Rectal smooth muscle tissue (tissue), 1 donor: ENCODE measurements around the gene CELSR3.

Experiments used
- H3K27ac ChIP-seq: one replicate; pipeline ENCODE4 v1.7.0; 2013; ENCODE audit warnings: low read depth, low read length, inconsistent platforms
- H3K27me3 ChIP-seq: one replicate; pipeline ENCODE4 v1.7.0; 2013; ENCODE audit warnings: low read length; ENCODE audit not compliant: control insufficient read depth, insufficient read depth
- H3K36me3 ChIP-seq: one replicate; pipeline ENCODE4 v1.7.0; 2013; ENCODE audit warnings: low read length; ENCODE audit not compliant: control insufficient read depth, insufficient read depth
- H3K4me1 ChIP-seq: one replicate; pipeline ENCODE4 v1.7.0; 2013; ENCODE audit warnings: low read length; ENCODE audit not compliant: control insufficient read depth, insufficient read depth
- H3K4me3 ChIP-seq: one replicate; pipeline ENCODE4 v1.7.0; 2013; ENCODE audit warnings: low read length
- H3K9ac ChIP-seq: one replicate; pipeline ENCODE4 v1.7.0; 2013; ENCODE audit warnings: low read length

Gene CELSR3

DNA sequence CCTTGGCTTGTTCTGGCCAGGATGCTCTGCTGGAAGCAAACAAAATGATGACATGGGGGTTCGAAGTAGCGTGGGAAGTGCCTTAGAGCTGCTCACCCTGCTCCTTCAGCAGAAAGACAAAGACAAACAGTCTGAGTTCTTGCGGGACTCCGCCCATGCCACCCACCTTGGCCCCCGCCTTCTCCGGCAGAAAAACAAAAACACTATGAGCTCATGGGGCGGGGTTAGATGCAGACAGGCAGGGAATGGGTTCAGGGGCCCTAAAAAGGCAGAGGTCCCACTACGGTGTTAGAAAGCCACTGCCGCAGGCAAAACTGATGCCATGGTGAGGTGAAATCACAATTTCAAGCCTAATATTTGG lies 32.7 kb upstream of the CELSR3 start:
- H3K4me3 ChIP-seq: peak overlapping the region; percentile 48

DNA sequence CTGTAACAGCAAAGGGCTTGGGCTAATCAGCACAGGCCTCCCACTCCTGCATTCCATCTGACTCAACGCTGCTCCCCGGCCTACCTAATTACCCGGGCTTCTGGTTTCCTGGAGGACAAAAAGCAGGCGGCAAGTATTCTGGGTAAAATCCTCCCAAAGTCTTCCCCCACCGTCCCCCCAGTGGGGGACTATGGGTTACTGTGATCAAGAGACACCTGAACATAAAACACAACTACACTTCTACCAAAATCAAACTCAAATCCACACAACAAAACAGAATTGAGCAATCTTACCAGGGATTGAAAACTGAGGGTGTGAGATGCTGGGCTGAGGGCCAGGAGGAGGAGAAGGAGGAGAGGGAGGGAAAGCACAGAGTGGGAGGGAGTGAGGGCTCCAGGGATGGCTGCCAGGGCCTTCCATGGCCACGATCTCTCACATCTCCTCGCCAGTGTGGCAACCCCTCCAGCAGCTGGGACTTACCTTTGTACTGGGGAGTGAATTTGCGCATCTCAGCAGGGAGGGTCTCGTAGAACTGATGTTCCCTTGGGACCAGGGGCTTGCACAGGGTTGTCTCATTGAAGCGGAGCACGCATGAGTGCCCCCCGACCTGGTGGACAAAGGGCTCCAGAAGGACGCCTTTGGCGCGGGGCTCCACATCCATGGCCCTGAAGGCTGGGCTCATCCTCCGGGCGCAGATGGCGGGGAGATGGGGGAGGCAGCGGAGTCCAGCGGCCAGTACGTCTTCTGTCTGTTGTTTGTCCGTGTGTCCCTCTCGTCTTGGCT lies 32.1 kb upstream of the CELSR3 start:
- Histone ChIP-seq H3K27me3 (no peaks in the 10 kb centered on the region), H3K9ac (no peak overlapping the region), H3K36me3 (peaks cover 39% of the 10 kb centered on the region), H3K27ac (peak overlapping the region; percentile 64), H3K4me3 (peak overlapping the region; percentile 48), H3K4me1 (peaks cover 12% of the 10 kb centered on the region)

More for the DNA sequence above, 32.7 kb upstream of the CELSR3 start:
- H3K27ac ChIP-seq: peak overlapping the region; percentile 64
- no peak overlapping the region for H3K9ac ChIP-seq
- H3K27me3 ChIP-seq: no peaks in the 10 kb centered on the region
- H3K36me3 ChIP-seq: peaks cover 38% of the 10 kb centered on the region
- H3K4me1 ChIP-seq: peaks cover 12% of the 10 kb centered on the region

DNA sequence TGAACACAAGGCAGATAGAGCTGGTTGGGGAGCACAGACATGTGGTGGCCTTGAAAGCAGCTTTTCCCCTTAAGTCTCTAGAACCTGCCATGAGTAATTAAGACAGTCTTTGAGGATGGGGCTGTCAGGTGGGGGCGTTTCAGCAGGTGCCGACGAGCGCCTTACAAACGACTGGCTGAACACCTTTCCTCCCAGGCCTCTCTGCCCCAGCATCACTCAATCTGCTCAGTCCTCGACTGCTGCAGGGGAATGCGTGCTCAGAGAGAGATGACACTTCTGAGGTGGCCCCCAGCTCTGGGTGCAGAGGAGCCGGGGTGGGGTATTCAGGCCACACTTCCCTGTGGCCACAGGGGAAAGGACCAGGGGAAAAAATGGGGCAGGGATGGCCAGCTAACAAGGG lies 31.1 kb upstream of the CELSR3 start:
- Histone ChIP-seq H3K4me3 (no peak overlapping the region), H3K27me3 (no peaks in the 10 kb centered on the region), H3K36me3 (peaks cover 49% of the 10 kb centered on the region), H3K27ac (peak overlapping the region; percentile 64), H3K4me1 (peaks cover 12% of the 10 kb centered on the region), H3K9ac (no peak overlapping the region)

DNA sequence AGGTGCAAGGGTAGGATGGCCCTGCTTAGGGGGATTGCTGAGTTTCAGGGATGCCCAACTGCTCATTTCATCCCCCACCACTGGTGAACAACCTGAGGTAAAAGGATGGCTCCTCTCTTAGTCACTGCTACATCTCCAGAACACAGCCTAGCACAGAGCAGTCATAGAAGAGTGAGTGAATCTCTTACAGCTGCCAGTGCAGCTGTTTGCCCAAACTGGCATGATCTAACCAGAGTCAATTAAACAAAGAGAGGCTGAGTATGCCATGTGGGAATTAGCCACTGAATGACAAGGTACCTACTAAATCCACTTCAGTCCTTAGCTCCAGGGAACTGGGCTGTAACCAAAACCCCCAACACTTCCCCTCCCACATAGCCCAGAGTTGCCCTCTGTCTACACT lies 29.9 kb upstream of the CELSR3 start:
- no peak overlapping the region for H3K4me3 ChIP-seq
- no peak overlapping the region for H3K9ac ChIP-seq
- no peaks in the 10 kb centered on the region for H3K27me3 ChIP-seq
- H3K4me1 ChIP-seq: peaks cover 12% of the 10 kb centered on the region
- H3K36me3 ChIP-seq: peaks cover 59% of the 10 kb centered on the region
- no peak overlapping the region for H3K27ac ChIP-seq

DNA sequence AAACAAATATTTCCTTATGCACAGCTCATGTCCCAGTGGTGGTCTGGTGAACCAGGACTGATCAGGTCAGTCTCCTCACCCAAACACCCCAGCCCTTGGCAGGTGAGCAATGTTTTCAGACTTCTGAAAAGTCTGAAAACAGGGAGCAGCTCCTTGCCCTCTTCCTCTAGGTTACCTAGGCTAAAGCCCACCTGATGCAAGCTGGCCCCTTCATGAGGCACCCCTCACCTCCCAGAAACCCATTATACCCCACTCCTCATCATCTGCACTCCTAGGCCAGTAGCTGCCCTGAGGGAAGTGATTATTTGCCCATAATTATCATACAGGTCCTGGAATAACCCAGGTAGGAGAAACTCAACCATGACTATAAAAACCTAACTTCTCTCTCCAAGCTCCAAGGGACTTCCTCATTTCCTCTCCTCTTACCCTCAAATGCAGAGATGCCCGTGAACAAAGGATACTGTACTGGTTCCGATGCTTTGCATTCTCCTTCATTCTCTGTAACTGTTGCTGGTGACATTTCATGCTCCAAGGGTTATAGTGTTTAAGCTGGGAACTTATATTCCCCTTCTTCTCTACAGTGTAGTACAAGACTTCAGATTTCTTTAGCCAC lies 28.3 kb upstream of the CELSR3 start:
- H3K36me3 ChIP-seq: peaks cover 63% of the 10 kb centered on the region

DNA sequence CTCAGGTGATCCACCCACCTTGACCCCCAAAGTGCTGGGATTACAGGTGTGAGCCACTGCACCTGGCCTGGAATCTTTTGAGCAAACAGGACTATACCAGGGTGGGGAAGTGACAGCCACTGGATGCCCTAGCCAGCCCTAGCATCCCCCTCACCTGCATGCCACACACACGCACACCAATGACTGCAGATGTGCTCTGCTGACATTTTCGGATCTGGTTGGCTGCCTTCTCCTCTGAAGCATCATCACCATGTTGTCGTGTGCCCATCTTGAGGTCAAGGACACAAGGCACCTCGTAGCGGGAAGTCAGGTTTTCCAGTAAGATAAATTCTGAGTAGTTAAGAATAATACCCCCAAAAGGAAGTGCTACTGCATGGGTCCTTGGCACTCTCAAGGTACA lies 26.7 kb upstream of the CELSR3 start:
- H3K9ac ChIP-seq: no peak overlapping the region
- H3K4me1 ChIP-seq: peaks cover 8% of the 10 kb centered on the region
- H3K27me3 ChIP-seq: no peaks in the 10 kb centered on the region
- no peak overlapping the region for H3K4me3 ChIP-seq
- H3K36me3 ChIP-seq: peaks cover 58% of the 10 kb centered on the region
- no peak overlapping the region for H3K27ac ChIP-seq

More for the DNA sequence above, 28.3 kb upstream of the CELSR3 start:
- H3K4me3 ChIP-seq: no peak overlapping the region
- H3K27ac ChIP-seq: no peak overlapping the region
- H3K4me1 ChIP-seq: peaks cover 15% of the 10 kb centered on the region
- H3K27me3 ChIP-seq: no peaks in the 10 kb centered on the region
- no peak overlapping the region for H3K9ac ChIP-seq

DNA sequence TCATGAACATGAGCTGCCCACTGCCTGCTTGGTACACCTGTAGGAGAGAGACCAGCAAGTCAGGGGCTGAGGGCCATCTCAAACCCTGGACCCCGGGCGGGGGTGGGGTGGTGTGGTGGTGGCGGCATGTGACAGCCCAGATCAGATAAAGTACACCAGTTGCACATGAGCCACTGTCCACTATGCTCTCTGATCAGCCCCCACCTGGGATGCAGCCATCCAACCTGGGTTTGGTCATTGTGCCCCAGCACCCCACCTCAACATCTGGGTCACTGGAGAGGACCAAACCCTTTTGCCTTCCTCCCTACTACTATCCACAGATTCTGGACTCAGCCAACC lies 26.0 kb upstream of the CELSR3 start:
- H3K27me3 ChIP-seq: no peaks in the 10 kb centered on the region
- H3K27ac ChIP-seq: no peak overlapping the region
- peaks cover 53% of the 10 kb centered on the region for H3K36me3 ChIP-seq
- no peak overlapping the region for H3K4me3 ChIP-seq
- H3K4me1 ChIP-seq: peaks cover 8% of the 10 kb centered on the region
- H3K9ac ChIP-seq: no peak overlapping the region

DNA sequence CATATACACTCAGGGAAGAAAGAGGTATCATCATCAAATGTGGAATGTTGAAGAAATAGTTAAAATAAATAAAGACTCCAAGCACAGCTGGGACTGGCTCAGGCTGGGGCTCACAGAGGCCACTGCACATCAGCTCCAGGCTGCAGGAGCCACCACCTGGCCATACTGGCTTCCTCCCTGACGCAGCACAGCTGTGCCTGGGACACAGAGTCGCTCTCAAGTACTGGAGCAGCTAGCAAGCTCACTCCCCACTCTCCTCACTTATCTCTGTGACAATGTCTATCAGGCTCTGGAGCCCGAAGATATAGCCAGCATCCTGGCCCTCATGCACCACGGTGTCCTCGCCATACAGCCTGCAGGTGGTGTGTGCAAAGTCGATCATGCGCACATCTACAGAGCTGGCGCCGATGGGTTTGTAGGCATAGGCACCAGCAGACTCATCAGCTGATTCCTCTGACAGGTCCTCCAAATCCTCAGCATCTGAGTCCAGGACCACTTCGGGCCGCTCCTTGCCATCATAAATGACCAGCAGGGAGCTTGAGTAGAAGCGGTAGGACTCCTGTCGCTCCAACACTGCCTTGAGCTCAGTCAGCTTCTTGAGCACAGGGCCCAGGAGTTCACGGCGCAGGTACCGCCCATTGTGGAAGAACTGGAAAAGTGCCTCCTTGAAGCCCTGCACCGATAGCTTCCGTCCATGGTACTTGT lies 25.5 kb upstream of the CELSR3 start:
- H3K4me3 ChIP-seq: no peak overlapping the region
- peaks cover 47% of the 10 kb centered on the region for H3K36me3 ChIP-seq
- H3K27me3 ChIP-seq: no peaks in the 10 kb centered on the region
- no peak overlapping the region for H3K27ac ChIP-seq
- no peak overlapping the region for H3K9ac ChIP-seq
- peaks cover 8% of the 10 kb centered on the region for H3K4me1 ChIP-seq

DNA sequence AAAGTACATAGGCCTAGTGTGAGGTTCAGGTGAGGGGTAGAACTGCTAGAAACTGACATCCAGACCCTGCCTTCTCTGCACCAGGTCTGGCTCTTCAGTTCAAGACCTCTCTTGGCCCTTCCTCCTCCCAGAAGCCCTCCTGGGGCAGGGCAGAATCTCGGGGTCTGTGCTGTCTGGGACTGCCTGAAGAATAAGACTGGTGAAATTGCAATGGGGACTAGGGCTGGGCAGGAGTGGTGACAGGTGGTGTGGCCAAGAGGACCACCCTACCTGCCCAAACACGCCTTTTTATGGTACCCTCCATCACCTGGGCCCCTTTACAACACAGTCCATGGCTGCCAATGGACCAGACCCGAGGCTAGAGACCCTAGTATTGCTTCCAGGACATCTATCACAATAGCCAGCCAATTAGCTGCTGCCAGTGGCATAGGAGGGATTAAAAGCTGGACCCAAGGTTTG lies 24.6 kb upstream of the CELSR3 start:
- Histone ChIP-seq H3K27ac (no peak overlapping the region), H3K36me3 (peaks cover 41% of the 10 kb centered on the region), H3K4me3 (no peak overlapping the region), H3K27me3 (no peaks in the 10 kb centered on the region), H3K9ac (no peak overlapping the region), H3K4me1 (peaks cover 8% of the 10 kb centered on the region)

DNA sequence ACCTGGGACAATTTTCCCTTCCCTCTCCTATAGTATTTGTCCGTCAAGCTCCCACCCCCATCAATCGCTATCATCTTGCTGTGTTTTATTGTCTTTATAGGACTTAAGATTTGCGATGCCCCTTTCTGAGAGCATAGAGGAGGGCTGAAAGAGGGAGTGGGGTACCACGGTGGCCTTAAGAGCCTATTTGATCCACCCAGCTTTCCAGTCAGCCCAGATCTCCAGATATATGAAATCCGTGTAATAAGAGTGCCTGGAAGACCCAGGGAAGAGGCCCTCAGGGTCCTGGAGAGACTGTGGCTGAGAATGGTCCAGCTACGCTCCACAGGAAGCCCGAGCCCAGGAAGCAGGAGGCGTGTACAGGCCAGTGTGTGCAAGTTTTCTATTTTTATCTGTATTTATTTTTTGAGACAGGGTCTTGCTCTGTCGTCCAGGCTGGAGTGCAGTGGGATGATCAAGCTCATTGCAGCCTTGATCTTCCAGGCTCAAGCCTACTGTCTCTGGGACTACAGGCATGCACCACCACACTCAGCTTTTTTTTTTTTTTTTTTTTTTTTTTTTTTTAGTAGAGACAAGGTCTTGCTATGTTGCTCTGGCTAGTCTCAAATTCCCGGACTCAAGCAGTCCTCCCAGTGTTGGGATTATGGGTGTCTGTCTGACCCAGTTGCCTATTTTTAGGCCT lies 24.0 kb upstream of the CELSR3 start:
- peaks cover 43% of the 10 kb centered on the region for H3K36me3 ChIP-seq

DNA sequence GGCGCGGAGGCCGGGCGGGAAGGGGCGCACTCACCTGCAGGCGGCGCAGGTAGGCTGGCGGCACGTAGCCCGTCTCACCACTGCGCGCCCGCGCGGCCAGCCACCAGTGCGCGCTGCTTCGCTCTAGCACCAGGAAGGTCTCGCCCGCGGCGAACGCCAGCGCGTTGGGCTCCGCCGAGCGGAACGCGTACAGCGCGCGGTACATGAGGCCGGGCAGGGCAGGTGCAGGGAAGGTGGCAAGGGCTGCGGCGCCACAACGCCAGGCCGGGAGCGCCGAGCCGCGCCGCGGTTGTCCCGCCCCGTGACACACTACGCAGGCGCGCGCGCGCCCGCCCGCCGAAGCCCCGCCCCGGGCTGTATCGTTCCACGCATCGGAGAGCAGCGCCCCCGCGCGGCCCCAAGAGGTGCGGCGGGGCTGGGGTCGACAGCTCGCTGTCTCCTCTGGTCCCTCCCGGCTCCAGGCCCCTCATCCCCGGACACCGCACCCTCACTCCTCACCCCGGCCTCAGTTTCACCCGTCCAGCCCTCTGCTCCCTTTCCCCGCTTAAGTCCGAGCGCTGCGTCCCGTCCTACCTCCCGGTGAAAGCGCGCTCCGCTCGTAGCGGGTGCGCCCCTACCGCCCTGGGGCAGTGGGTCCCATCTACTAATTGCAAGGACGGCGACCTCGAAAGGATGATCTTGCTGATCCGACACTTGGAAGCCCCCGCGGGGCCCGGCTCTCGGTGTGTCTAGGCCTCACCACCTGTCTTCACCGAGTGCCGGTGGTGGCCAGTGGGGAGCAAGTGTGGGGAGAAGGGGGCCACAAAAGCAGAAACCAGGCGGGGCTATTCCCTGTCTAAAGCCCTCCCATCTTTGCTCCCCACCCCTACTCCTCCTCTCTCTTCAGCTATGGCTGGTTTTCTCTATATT lies 23.2 kb upstream of the CELSR3 start, which contains the start of gene NCKIPSD:
Gene NCKIPSD, minus strand, starts transcription at position 313 of the 909 bp plus-strand sequence. Its CDS starts 108 bp downstream, at position 205.
- Histone ChIP-seq H3K36me3 (peaks cover 47% of the 10 kb centered on the region), H3K9ac (peak within 1 kb of the TSS; percentile 82), H3K27me3 (no peaks in the 10 kb centered on the region), H3K4me3 (peak within 1 kb of the TSS; percentile 97), H3K27ac (peak within 1 kb of the TSS; percentile 82), H3K4me1 (peaks cover 8% of the 10 kb centered on the region)

More for the DNA sequence above, 24.0 kb upstream of the CELSR3 start:
- H3K4me3 ChIP-seq: peak overlapping the region; percentile 97
- H3K4me1 ChIP-seq: peaks cover 8% of the 10 kb centered on the region
- H3K27me3 ChIP-seq: no peaks in the 10 kb centered on the region
- no peak overlapping the region for H3K9ac ChIP-seq
- no peak overlapping the region for H3K27ac ChIP-seq
